Esophagus muscularis mucosa (tissue), 4 donors: Measurements from ENCODE around the gene CD22.

Experiments
- EP300 ChIP-seq: sonication (generic); formaldehyde crosslinking; IDR thresholded peaks from one replicate; pipeline ENCODE4 v1.6.1; 2017; ENCODE audit warnings: antibody characterized with exemption
- POLR2A ChIP-seq: fragments of 450-650 bp; IDR thresholded peaks from one replicate; pipeline ENCODE4 v1.6.1; 2017; ENCODE audit warnings: antibody characterized with exemption, moderate library complexity, mild to moderate bottlenecking, low read depth
- POLR2AphosphoS5 ChIP-seq, 2 donors: sonication (generic); formaldehyde crosslinking; IDR thresholded peaks; one replicate each; pipeline ENCODE4 v1.6.1; 2017; ENCODE audit warnings: antibody characterized with exemption in 2 of 2
- TF ChIP-seq, protein P1 (sequence below), 3 experiments: fragments of 200-600 bp in 2 of 3; fragments of 450-650 bp in 1 of 3; sonication (generic) in 2 of 3; IDR thresholded peaks; one replicate each; pipeline ENCODE4 v1.5.1; 2017 to 2019; ENCODE audit warnings: antibody characterized with exemption in 3 of 3, mild to moderate bottlenecking in 2 of 3, moderate library complexity in 1 of 3

DNA sequence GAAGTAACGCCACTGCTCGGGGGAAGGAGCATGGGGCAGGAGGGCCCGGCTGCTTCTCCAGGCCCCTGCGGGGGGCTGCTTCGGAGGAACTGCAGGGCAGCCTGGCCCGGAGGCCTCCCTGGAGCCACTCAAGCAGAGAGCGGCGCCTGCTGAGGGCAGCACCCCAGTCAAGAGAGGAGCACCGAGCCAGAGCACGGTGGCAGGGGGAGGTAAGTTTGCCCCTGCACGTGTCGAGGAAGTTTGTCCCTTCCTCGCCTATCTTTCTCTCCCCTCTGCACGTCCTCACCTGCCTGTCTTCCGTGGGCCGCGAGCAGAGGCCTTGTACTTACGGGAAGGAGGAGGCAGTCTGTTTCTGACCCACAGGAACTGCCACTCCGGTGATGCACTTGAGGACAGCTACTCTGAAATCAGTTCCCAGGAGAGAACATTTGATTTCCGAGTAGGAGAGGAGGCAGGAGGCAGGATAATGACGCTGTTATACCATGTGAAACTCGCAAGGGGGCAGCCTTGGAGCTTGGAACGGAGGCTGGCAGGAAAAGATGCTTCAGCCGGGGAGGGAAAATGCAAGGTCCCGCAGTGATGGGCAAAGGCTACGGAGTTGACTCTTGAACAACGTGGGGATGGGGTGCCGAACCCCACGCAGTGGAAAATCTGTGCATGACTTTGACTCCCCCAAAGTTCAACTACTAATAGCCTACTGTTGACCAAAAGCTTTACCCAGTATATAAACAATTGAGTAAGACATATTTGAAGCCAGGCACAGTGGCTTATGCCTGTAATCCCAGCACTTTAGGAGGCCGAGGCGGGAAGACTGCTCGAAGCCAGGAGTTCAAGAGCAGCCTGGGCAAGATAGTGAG is 23.7 kb downstream of the CD22 start:
- TF ChIP-seq, protein P1, sequence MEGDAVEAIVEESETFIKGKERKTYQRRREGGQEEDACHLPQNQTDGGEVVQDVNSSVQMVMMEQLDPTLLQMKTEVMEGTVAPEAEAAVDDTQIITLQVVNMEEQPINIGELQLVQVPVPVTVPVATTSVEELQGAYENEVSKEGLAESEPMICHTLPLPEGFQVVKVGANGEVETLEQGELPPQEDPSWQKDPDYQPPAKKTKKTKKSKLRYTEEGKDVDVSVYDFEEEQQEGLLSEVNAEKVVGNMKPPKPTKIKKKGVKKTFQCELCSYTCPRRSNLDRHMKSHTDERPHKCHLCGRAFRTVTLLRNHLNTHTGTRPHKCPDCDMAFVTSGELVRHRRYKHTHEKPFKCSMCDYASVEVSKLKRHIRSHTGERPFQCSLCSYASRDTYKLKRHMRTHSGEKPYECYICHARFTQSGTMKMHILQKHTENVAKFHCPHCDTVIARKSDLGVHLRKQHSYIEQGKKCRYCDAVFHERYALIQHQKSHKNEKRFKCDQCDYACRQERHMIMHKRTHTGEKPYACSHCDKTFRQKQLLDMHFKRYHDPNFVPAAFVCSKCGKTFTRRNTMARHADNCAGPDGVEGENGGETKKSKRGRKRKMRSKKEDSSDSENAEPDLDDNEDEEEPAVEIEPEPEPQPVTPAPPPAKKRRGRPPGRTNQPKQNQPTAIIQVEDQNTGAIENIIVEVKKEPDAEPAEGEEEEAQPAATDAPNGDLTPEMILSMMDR (IDR thresholded peaks at IDR 0.05), result peak; percentile 44 to 64 (median 55)
- TF ChIP-seq POLR2AphosphoS5 (IDR thresholded peaks at IDR 0.05) (no peak), POLR2A (no peak), EP300 (no peak)
